Measurements from ENCODE around the gene METAP1D.

DNA sequence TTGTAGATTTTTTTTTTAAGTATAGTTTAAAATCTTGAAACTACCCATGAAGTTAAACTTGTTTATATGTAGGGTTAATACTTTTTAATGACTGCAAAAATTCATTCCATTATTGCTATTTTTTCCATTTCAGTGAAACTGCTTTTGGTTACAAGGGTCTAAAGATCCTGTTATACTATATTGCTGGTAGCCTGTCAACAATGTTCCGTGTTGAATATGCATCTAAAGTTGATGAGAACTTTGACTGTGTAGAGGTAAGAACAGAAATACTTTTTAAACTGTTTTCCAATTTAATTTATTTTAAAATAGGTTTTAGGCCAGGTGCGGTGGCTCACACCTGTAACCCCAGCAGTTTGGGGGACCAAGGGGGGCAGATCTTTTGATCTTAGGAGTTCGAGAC is 47.0 kb upstream of the METAP1D start:
- TF ChIP-seq, protein P1, sequence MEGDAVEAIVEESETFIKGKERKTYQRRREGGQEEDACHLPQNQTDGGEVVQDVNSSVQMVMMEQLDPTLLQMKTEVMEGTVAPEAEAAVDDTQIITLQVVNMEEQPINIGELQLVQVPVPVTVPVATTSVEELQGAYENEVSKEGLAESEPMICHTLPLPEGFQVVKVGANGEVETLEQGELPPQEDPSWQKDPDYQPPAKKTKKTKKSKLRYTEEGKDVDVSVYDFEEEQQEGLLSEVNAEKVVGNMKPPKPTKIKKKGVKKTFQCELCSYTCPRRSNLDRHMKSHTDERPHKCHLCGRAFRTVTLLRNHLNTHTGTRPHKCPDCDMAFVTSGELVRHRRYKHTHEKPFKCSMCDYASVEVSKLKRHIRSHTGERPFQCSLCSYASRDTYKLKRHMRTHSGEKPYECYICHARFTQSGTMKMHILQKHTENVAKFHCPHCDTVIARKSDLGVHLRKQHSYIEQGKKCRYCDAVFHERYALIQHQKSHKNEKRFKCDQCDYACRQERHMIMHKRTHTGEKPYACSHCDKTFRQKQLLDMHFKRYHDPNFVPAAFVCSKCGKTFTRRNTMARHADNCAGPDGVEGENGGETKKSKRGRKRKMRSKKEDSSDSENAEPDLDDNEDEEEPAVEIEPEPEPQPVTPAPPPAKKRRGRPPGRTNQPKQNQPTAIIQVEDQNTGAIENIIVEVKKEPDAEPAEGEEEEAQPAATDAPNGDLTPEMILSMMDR (IDR thresholded peaks at IDR 0.05): no peak
- TF ChIP-seq EZH2 (IDR thresholded peaks at IDR 0.05) (no peak), EZH2phosphoT487 (IDR thresholded peaks at IDR 0.05) (no peak)

Measured in neural progenitor cell (in vitro differentiated cells).